CD4-positive, alpha-beta memory T cell (primary cell): ENCODE measurements around the gene RASIP1. TPM values are rescaled to one million over a fixed set of nuclear protein-coding genes. Genes with fewer than 3 reads are reported as not detected.

ENCODE experiments used
- CTCF ChIA-PET: fragments of 350-600 bp; sonication (Branson Sonifier 250); formaldehyde crosslinking; loops from one replicate; lab custom pipeline; 2021; ENCODE audit warnings: inconsistent platforms; ENCODE audit not compliant: partially characterized antibody; lab: Charles Lee
- POLR2A ChIA-PET: fragments of 350-600 bp; sonication (Branson Sonifier 250); formaldehyde crosslinking; loops from one replicate; lab custom pipeline; 2021; ENCODE audit not compliant: partially characterized antibody; lab: Charles Lee
- DNase-seq, 5 donors: peaks; one replicate each; pipeline versions ENCODE4 v3.0.0 to v3.0.0-alpha.2; 2020 to 2022; ENCODE audit warnings: mixed read lengths in 1 of 5
- H3K27ac ChIP-seq: one replicate; pipeline ENCODE4 v1.7.0; 2013; ENCODE audit warnings: low read depth, low read length
- H3K27me3 ChIP-seq: 2 replicates; pipeline ENCODE4 v1.7.0; 2013; ENCODE audit warnings: mild to moderate bottlenecking, low read length, moderate library complexity; ENCODE audit not compliant: insufficient read depth
- H3K36me3 ChIP-seq: 2 replicates; pipeline ENCODE4 v1.7.0; 2013; ENCODE audit warnings: mild to moderate bottlenecking, low read length, moderate library complexity; ENCODE audit not compliant: insufficient read depth
- H3K4me1 ChIP-seq: 2 replicates; pipeline ENCODE4 v1.7.0; 2013; ENCODE audit warnings: mild to moderate bottlenecking, low read length, moderate library complexity; ENCODE audit not compliant: insufficient read depth
- H3K4me3 ChIP-seq, 2 donors: one replicate each; pipeline ENCODE4 v1.7.0; 2013; ENCODE audit warnings: low read length in 2 of 2, mild to moderate bottlenecking in 1 of 2
- H3K9me3 ChIP-seq, 2 donors: one replicate each; pipeline ENCODE4 v1.7.0; 2013; ENCODE audit warnings: low read length in 2 of 2, control low read depth in 1 of 2; ENCODE audit not compliant: control insufficient read depth in 1 of 2
- H3K27ac Mint-ChIP-seq, 7 donors: one replicate each; pipeline ENCODE4 v1.8.0; 2020 to 2021; ENCODE audit warnings: mixed read lengths in 7 of 7, mild to moderate bottlenecking in 6 of 7, inconsistent platforms in 3 of 7, moderate library complexity in 3 of 7
- H3K27me3 Mint-ChIP-seq, 2 donors: one replicate each; pipeline ENCODE4 v1.8.0; 2020 to 2021; ENCODE audit warnings: mixed read lengths in 2 of 2
- H3K36me3 Mint-ChIP-seq, 2 donors: one replicate each; pipeline ENCODE4 v1.8.0; 2020 to 2021; ENCODE audit warnings: mixed read lengths in 2 of 2, inconsistent platforms in 1 of 2, mild to moderate bottlenecking in 1 of 2
- H3K4me1 Mint-ChIP-seq, 4 donors: one replicate each; pipeline ENCODE4 v1.8.0; 2020 to 2021; ENCODE audit warnings: mixed read lengths in 4 of 4, mild to moderate bottlenecking in 1 of 4
- H3K4me3 Mint-ChIP-seq, 8 donors: one replicate each; pipeline ENCODE4 v1.8.0; 2020 to 2021; ENCODE audit warnings: mixed read lengths in 8 of 8, mild to moderate bottlenecking in 7 of 8, moderate library complexity in 6 of 8, inconsistent platforms in 3 of 8
- H3K9me3 Mint-ChIP-seq, 8 donors: one replicate each; pipeline ENCODE4 v1.8.0; 2020 to 2021; ENCODE audit warnings: mixed read lengths in 8 of 8, mild to moderate bottlenecking in 5 of 8, inconsistent platforms in 3 of 8, moderate library complexity in 1 of 8
- intact Hi-C: fragments of 100-400 bp; cut with micrococcal nuclease; formaldehyde crosslinking; loops from one replicate; pipeline ENCODE4 v1.15.1; 2023
- polyA plus RNA-seq, 2 donors: library from polyadenylated mRNA; unstranded; fragments of 300-500 nt; fragmentation: Illumina TruSeq; gene quantifications; one replicate each; pipeline ENCODE4 v1.2.3, GENCODE V29; 2021
- total RNA-seq, 2 experiments: library from RNA; stranded (reverse); gene quantifications; one replicate each; pipeline ENCODE4 v1.2.3, GENCODE V29; 2021

Gene RASIP1
- total and polyA plus RNA-seq, 4 experiments from 2014 or later, result 0.10 to 0.25 (median 0.22) TPM; not detected in 1

- no peaks in the 10 kb centered on the region for H3K36me3 ChIP-seq
- H3K36me3 Mint-ChIP-seq, result no peaks in the 10 kb centered on the region
- ChIA-PET POLR2A (interaction anchor here (1.3 kb wide), 1 partner anchor 8 kb away, joined by 3 read pairs; no protein-coding TSS in a partner anchor), CTCF (no interaction called here)
- H3K4me1 ChIP-seq, result peaks cover 12% of the 10 kb centered on the region
- H3K27me3 Mint-ChIP-seq, result peaks cover 0 to 4% of the 10 kb centered on the region in 2 donors
- intact Hi-C loops, result no loop called here
- H3K4me3 Mint-ChIP-seq, result peak within 1 kb of the TSS in 3 of 8 donors; percentile 6 to 39 (median 35)
- H3K9me3 ChIP-seq, result no peaks in the 10 kb centered on the region
- peaks cover 0 to 1% (median 0%) of the 10 kb centered on the region in 8 donors for H3K9me3 Mint-ChIP-seq
- peaks cover 5% of the 10 kb centered on the region for H3K27me3 ChIP-seq
- H3K4me1 Mint-ChIP-seq, result peaks cover 4 to 24% (median 12%) of the 10 kb centered on the region in 4 donors
- peak within 1 kb of the TSS in 3 of 7 donors; percentile 1 to 60 (median 21) for H3K27ac Mint-ChIP-seq
- no peak within 1 kb of the TSS for H3K27ac ChIP-seq
- peak; percentile 46 to 70 (median 55) for DNase-seq
- H3K4me3 ChIP-seq, result peak within 1 kb of the TSS in 1 of 2 donors; percentile 23
Observed at GRCh38 chr19:48746738-48747575, 6.5 kb upstream of the RASIP1 start, which contains the start of gene IZUMO1. Gene IZUMO1, minus strand, starts transcription at chr19:48746909. Its CDS starts 1,050 bp downstream, at chr19:48745859.

GRCh38 chr19:48746110-48746509 lies 5.7 kb upstream of the RASIP1 start:
- peak overlapping the region in 1 of 8 donors; percentile 14 for H3K4me3 Mint-ChIP-seq
- no peaks in the 10 kb centered on the region for H3K36me3 ChIP-seq
- H3K27me3 ChIP-seq, result peaks cover 5% of the 10 kb centered on the region
- peaks cover 0 to 1% (median 0%) of the 10 kb centered on the region in 8 donors for H3K9me3 Mint-ChIP-seq
- intact Hi-C loops, result no loop called here
- ChIA-PET CTCF (no interaction called here), POLR2A (no interaction called here)
- H3K36me3 Mint-ChIP-seq, result no peaks in the 10 kb centered on the region
- peaks cover 16% of the 10 kb centered on the region for H3K4me1 ChIP-seq
- H3K27ac Mint-ChIP-seq, result peak overlapping the region in 2 of 7 donors; percentile 1 to 60
- peaks cover 6 to 22% (median 14%) of the 10 kb centered on the region in 4 donors for H3K4me1 Mint-ChIP-seq
- H3K27me3 Mint-ChIP-seq, result peaks cover 0 to 4% of the 10 kb centered on the region in 2 donors
- no peak overlapping the region for H3K27ac ChIP-seq
- DNase-seq, result no peak
- no peak overlapping the region for H3K4me3 ChIP-seq
- H3K9me3 ChIP-seq, result no peaks in the 10 kb centered on the region

GRCh38 chr19:48745208-48745995 lies 5.0 kb upstream of the RASIP1 start:
- DNase-seq, result peak; percentile 57 to 70 (median 63)
- Mint-ChIP-seq H3K4me3 (peak overlapping the region in 1 of 8 donors; percentile 36), H3K4me1 (peaks cover 8 to 22% (median 16%) of the 10 kb centered on the region in 4 donors), H3K27ac (peak overlapping the region in 1 of 7 donors; percentile 52), H3K9me3 (peaks cover 0 to 1% (median 0%) of the 10 kb centered on the region in 8 donors), H3K27me3 (peaks cover 0 to 4% of the 10 kb centered on the region in 2 donors), H3K36me3 (no peaks in the 10 kb centered on the region)
- Histone ChIP-seq H3K4me1 (peaks cover 22% of the 10 kb centered on the region), H3K9me3 (no peaks in the 10 kb centered on the region), H3K36me3 (no peaks in the 10 kb centered on the region), H3K4me3 (no peak overlapping the region), H3K27ac (no peak overlapping the region), H3K27me3 (peaks cover 5% of the 10 kb centered on the region)
- intact Hi-C loops, result no loop called here
- ChIA-PET POLR2A (no interaction called here), CTCF (interaction anchor here (1.3 kb wide), 1 partner anchor 15 kb away, joined by 4 read pairs; no protein-coding TSS in a partner anchor)

- H3K4me1 Mint-ChIP-seq, result peaks cover 8 to 35% (median 22%) of the 10 kb centered on the region in 4 donors
- H3K27ac Mint-ChIP-seq, result no peak overlapping the region
- H3K4me1 ChIP-seq, result peaks cover 36% of the 10 kb centered on the region
- H3K27ac ChIP-seq, result no peak overlapping the region
- H3K36me3 Mint-ChIP-seq, result no peaks in the 10 kb centered on the region
- no peak overlapping the region for H3K4me3 ChIP-seq
- peaks cover 0 to 4% of the 10 kb centered on the region in 2 donors for H3K27me3 Mint-ChIP-seq
- no peak for DNase-seq
- H3K9me3 ChIP-seq, result no peaks in the 10 kb centered on the region
- no peaks in the 10 kb centered on the region for H3K9me3 Mint-ChIP-seq
- ChIA-PET POLR2A (no interaction called here), CTCF (no interaction called here)
- H3K36me3 ChIP-seq, result no peaks in the 10 kb centered on the region
- H3K4me3 Mint-ChIP-seq, result peak overlapping the region in 1 of 8 donors; percentile 39
- H3K27me3 ChIP-seq, result peaks cover 5% of the 10 kb centered on the region
- intact Hi-C loops, result no loop called here
Observed at GRCh38 chr19:48742096-48742495, 1.7 kb upstream of the RASIP1 start.

GRCh38 chr19:48741129-48741999 lies 954 bp upstream of the RASIP1 start:
- peak in 1 of 5 donors; percentile 35 for DNase-seq
- H3K36me3 ChIP-seq, result no peaks in the 10 kb centered on the region
- Mint-ChIP-seq H3K27ac (peak overlapping the region in 3 of 7 donors; percentile 42 to 81 (median 62)), H3K4me1 (peaks cover 8 to 32% (median 20%) of the 10 kb centered on the region in 4 donors), H3K9me3 (no peaks in the 10 kb centered on the region), H3K27me3 (peaks cover 0 to 4% of the 10 kb centered on the region in 2 donors), H3K36me3 (no peaks in the 10 kb centered on the region), H3K4me3 (peak overlapping the region in 6 of 8 donors; percentile 9 to 59 (median 26))
- no peaks in the 10 kb centered on the region for H3K9me3 ChIP-seq
- no peak overlapping the region for H3K27ac ChIP-seq
- ChIA-PET CTCF (no interaction called here), POLR2A (no interaction called here)
- intact Hi-C loops, result no loop called here
- peaks cover 29% of the 10 kb centered on the region for H3K4me1 ChIP-seq
- H3K27me3 ChIP-seq, result peaks cover 2% of the 10 kb centered on the region
- H3K4me3 ChIP-seq, result no peak overlapping the region

- Histone ChIP-seq H3K9me3 (no peaks in the 10 kb centered on the region), H3K27ac (no peak overlapping the region), H3K27me3 (no peaks in the 10 kb centered on the region), H3K4me1 (peaks cover 29% of the 10 kb centered on the region), H3K36me3 (no peaks in the 10 kb centered on the region), H3K4me3 (peak overlapping the region in 1 of 2 donors; percentile 24)
- ChIA-PET CTCF (interaction anchor here (0.7 to 2.7 kb wide), 11 partner anchors 9 to 253 kb away, joined by 3 to 12 read pairs (median 4); partner anchors contain the start of genes CA11, FGF21 and GYS1), POLR2A (interaction anchor here (0.6 to 2.7 kb wide), 13 partner anchors 8 to 253 kb away, joined by 3 to 37 read pairs (median 8); partner anchors contain the start of genes CA11, DBP, FUT1 and GYS1)
- DNase-seq, result peak in 1 of 5 donors; percentile 34
- Mint-ChIP-seq H3K27me3 (no peaks in the 10 kb centered on the region), H3K27ac (peak overlapping the region in 3 of 7 donors; percentile 10 to 42 (median 12)), H3K9me3 (no peaks in the 10 kb centered on the region), H3K4me3 (peak overlapping the region in 5 of 8 donors; percentile 24 to 64 (median 44)), H3K36me3 (no peaks in the 10 kb centered on the region), H3K4me1 (peaks cover 3 to 28% (median 16%) of the 10 kb centered on the region in 4 donors)
- intact Hi-C loops, result loop anchor here (2.0 kb wide), 2 partner anchors 65 to 103 kb away; partner anchors contain the start of gene DBP
Observed at GRCh38 chr19:48739404-48740163, 826 bp downstream of the RASIP1 start.
